DMS79 treated with DMSO at 0.1 percent for 48 hours (cell line): ENCODE results near the gene KATNAL1.

Experiments
- DNase-seq: peaks from one replicate; lab custom pipeline; 2025; lab: John Stamatoyannopoulos, UW

The KATNAL1 gene

GRCh38 chr13:30163441-30163840, 143.9 kb downstream of the KATNAL1 start:
- no peak for DNase-seq

DNA sequence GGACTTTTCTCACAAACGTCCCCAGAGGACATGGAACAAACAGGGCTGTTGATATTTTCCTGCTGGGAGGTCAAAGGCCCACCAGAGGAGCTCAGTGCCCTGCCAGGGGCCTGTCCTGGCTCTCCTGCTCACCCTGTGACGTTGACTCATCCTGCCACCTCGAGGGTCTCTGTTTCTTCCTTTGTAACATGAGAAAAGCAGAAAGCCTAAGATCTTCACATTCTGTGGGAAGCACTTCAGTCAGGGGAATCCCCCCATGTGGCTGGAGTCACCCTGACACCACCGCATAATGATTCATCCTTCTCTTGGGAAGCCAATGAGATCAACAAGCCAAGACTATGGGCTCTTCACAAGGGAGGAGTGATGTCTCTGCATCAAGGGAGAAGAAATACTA, 147.9 kb downstream of the KATNAL1 start:
- DNase-seq, result no peak

DNA sequence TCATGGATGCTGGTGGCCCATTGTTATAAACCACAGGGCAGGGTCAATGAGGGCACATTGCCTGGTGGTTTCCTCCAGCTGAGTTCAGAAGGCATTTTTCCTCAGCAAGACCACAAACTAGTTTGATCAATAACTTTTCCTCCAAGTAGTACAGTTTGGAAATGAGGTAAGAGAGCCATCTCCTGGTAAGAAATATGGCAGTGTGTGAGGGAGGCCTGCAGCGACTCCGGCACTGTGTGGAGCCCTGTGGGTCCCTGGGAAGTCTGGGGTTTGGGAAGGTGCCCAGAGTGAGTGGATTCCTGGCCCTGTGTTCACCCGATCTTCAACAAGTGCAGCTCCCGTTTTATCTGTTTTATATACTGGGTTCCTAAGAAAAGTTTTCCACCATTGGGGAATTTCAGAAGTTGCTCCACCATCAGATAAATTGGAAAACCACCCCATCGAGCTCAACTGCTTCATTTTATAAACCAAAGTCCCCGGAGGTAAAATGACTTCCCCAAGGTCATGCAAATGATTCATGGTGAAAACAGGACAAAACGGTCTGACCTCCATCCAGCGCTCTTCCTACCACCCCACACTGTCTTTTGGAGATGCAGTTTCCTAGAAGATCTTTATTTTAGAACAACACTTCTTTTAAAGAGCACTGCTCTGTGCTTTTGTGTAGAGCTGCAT, 148.4 kb downstream of the KATNAL1 start:
- no peak for DNase-seq

DNA sequence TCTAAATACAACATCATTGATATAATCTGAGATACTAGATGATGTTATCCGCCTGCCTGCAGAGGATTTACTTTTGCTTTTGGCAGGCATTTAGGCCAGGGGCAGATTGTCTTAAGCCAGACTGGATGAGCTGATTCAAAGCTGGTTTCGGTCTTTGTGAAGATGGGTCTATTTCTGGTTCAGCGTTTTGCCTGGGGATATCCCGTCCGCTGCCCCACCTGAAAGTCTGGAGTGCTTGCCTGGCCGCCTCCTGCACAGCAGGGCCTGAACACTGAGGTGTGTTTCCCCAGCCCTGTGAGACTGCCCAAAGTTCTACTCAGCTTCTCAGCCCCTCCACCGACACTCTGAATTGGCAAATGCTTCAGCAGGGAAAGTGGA, 149.7 kb downstream of the KATNAL1 start:
- no peak for DNase-seq

DNA sequence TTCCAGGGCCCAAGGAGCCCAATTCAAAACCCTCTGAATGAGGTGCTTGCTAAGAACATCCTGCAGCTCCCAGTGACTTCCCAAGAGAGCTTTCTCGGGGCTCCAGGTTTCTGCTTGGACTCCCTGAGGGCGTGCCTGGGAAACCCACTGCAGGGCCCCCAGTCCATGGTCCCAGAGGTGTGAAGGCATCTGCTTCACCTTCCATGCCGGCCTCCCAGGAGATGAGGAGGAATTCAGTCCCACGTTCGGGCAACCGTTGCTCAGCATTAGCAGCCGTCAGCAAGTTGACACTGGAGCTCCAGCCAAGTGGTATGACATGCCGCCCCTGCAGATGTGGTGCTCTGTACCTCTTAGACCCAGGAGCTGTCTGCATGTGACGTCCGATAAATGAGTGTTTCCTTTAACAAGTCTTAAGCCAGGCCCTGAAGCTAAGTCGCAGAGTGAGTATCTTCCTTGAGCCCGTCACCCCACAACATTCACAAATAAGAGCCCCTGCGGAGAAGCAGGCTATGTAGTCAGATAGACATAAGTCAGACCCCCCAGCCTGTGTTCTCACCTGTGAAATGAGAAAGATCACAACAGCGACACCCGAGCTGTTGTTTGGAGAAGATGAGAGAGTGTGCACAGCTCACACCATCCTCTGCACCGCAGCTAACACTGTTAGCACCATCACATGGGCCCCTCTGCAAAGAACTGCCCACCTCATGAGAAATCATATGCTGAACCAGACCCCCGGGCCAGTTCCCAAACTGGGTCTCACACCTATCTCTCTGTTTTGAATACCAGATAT, 150.3 kb downstream of the KATNAL1 start:
- no peak for DNase-seq

DNA sequence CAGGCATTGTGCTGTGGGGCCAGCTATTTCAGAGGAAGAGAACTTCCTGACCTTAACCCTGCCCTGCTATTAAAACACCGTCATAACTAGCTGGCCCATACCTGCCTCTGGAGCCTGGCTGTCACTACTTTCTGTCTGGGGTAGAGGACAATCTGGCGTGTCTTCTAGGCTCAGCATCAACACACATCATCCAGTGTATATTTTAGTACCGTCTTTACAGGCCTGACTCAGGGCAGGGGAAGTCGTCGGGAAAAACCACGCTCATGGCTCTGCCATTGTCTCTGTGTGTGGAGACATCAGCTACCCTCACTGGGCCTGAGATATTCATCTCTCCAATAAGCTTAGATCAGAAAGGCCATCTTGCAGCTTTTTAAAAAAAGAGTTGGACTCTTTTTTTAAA, 151.1 kb downstream of the KATNAL1 start:
- DNase-seq, result no peak

DNA sequence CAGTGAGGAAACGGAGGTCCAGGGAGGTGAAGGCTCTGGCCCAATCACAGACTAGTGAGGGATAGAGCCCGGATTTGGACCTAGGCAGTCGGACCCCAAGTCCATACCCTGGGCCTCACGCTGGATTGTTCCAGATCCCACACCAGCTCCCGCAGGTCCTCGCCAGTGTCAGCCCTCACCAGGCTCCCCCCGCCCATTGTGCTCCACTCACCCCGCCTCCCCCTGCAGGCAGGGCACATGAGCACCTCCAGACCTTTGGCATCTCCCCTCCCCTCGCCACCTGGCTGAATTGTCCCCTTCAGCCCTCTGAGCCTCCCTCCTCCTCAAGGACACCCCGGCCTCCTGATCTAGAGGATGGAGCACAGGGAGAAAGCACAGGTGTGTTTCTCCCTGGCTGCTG, 152.4 kb downstream of the KATNAL1 start:
- no peak for DNase-seq

GRCh38 chr13:30154531-30154930, 152.8 kb downstream of the KATNAL1 start:
- DNase-seq, result no peak

GRCh38 chr13:30153545-30154426, 153.6 kb downstream of the KATNAL1 start:
- DNase-seq, result peak; percentile 44
